Neural progenitor cell (in vitro differentiated cells): ENCODE results near the gene DARS1. TPM values are rescaled to one million over a fixed set of nuclear protein-coding genes. Genes with fewer than 3 reads are reported as not detected.

Source experiments
- DNase-seq: peaks from one replicate; pipeline ENCODE4 v3.0.0-alpha.2; 2016; ENCODE audit warnings: low spot score
- H2AFZ ChIP-seq: fragments of 200-600 bp; sonication (generic); replicated peaks from 2 replicates; pipeline ENCODE4 v1.6.1; 2016; ENCODE audit warnings: antibody characterized with exemption
- H3F3A ChIP-seq: fragments of 200-600 bp; sonication (generic); 2 replicates; pipeline ENCODE4 v1.6.1; 2016; ENCODE audit warnings: antibody characterized with exemption, low read depth
- H3K27ac ChIP-seq: fragments of 200-600 bp; sonication (generic); 2 replicates; pipeline ENCODE4 v1.5.1; 2016; ENCODE audit warnings: mild to moderate bottlenecking
- H3K27me3 ChIP-seq: fragments of 200-600 bp; sonication (generic); 2 replicates; pipeline ENCODE4 v1.6.1; 2016; ENCODE audit warnings: mild to moderate bottlenecking, moderate library complexity
- H3K36me3 ChIP-seq: fragments of 200-600 bp; sonication (generic); 2 replicates; pipeline ENCODE4 v1.5.1; 2016
- H3K4me1 ChIP-seq: fragments of 200-600 bp; sonication (generic); 2 replicates; pipeline ENCODE4 v1.6.1; 2016; ENCODE audit warnings: mixed run types
- H3K4me2 ChIP-seq: fragments of 200-600 bp; sonication (generic); 2 replicates; pipeline ENCODE4 v1.6.1; 2016
- H3K4me3 ChIP-seq: fragments of 200-600 bp; sonication (generic); 2 replicates; pipeline ENCODE4 v1.5.1; 2016
- H3K79me2 ChIP-seq: fragments of 200-600 bp; sonication (generic); 2 replicates; pipeline ENCODE4 v1.6.1; 2016; ENCODE audit warnings: low read depth
- H3K9ac ChIP-seq: fragments of 200-600 bp; sonication (generic); 2 replicates; pipeline ENCODE4 v1.6.1; 2016
- H3K9me3 ChIP-seq: fragments of 200-600 bp; sonication (generic); 2 replicates; pipeline ENCODE4 v1.5.1; 2016; ENCODE audit warnings: low read depth
- H4K20me1 ChIP-seq: fragments of 200-600 bp; sonication (generic); 2 replicates; pipeline ENCODE4 v1.6.1; 2016; ENCODE audit warnings: low read depth
- H3K27ac Mint-ChIP-seq: 3 replicates; pipeline ENCODE4 v1.8.0; 2021; ENCODE audit warnings: mixed read lengths
- H3K27me3 Mint-ChIP-seq: 2 replicates; pipeline ENCODE4 v1.8.0; 2022; ENCODE audit warnings: low read depth, mild to moderate bottlenecking, inconsistent platforms, moderate library complexity, mixed read lengths; ENCODE audit not compliant: insufficient read depth
- H3K36me3 Mint-ChIP-seq: 3 replicates; pipeline ENCODE4 v1.8.0; 2021; ENCODE audit warnings: mixed read lengths
- H3K4me1 Mint-ChIP-seq: 3 replicates; pipeline ENCODE4 v1.8.0; 2021; ENCODE audit warnings: mixed read lengths
- H3K4me3 Mint-ChIP-seq: 3 replicates; pipeline ENCODE4 v1.8.0; 2021; ENCODE audit warnings: mild to moderate bottlenecking, moderate library complexity, mixed read lengths
- H3K9me3 Mint-ChIP-seq: 3 replicates; pipeline ENCODE4 v1.8.0; 2020; ENCODE audit warnings: mixed read lengths
- CTCF ChIP-seq: fragments of 200-600 bp; sonication (generic); IDR thresholded peaks from 2 replicates; pipeline ENCODE4 v1.5.1; 2017; ENCODE audit warnings: antibody characterized with exemption, mild to moderate bottlenecking
- EZH2 ChIP-seq: fragments of 200-600 bp; sonication (generic); IDR thresholded peaks from 2 replicates; pipeline ENCODE4 v1.6.1; 2017; ENCODE audit warnings: antibody characterized with exemption, mild to moderate bottlenecking, moderate library complexity
- EZH2phosphoT487 ChIP-seq: fragments of 200-600 bp; sonication (generic); IDR thresholded peaks from 2 replicates; pipeline ENCODE4 v1.6.1; 2017; ENCODE audit warnings: antibody characterized with exemption
- total RNA-seq: library from RNA; depleted of rRNA; stranded (reverse); fragments of >200 nt; gene quantifications from 2 replicates; pipeline ENCODE4 v1.2.3, GENCODE V29; 2015; ENCODE audit warnings: low replicate concordance

DARS1 gene
- total RNA-seq, 1 donor from 2014 or later, result 227 TPM

GRCh38 chr2:136032192-136032591 is 46.8 kb upstream of the DARS1 start:
- Mint-ChIP-seq H3K36me3 (peaks cover 1% of the 10 kb centered on the region), H3K27me3 (peaks cover 10% of the 10 kb centered on the region), H3K4me1 (peaks cover 65% of the 10 kb centered on the region), H3K9me3 (peaks cover 4% of the 10 kb centered on the region), H3K4me3 (no peak overlapping the region), H3K27ac (no peak overlapping the region)
- H3K79me2 ChIP-seq, result no peaks in the 10 kb centered on the region
- no peak overlapping the region for H3K4me3 ChIP-seq
- no peaks in the 10 kb centered on the region for H3K9me3 ChIP-seq
- no peaks in the 10 kb centered on the region for H3K4me1 ChIP-seq
- no peaks in the 10 kb centered on the region for H3K27me3 ChIP-seq
- H3K27ac ChIP-seq, result no peak overlapping the region
- H3K36me3 ChIP-seq, result no peaks in the 10 kb centered on the region
- no peak for DNase-seq
- H2AFZ ChIP-seq, result no peak overlapping the region
- no peak for TF ChIP-seq EZH2
- TF ChIP-seq EZH2phosphoT487, result no peak
- TF ChIP-seq CTCF, result no peak
- H3F3A ChIP-seq, result no peaks in the 10 kb centered on the region
- no peak overlapping the region for H3K4me2 ChIP-seq
- no peak overlapping the region for H3K9ac ChIP-seq
- no peaks in the 10 kb centered on the region for H4K20me1 ChIP-seq

- no peak for DNase-seq
- H3K4me3 ChIP-seq, result no peak overlapping the region
- H3K79me2 ChIP-seq, result no peaks in the 10 kb centered on the region
- H3K4me1 ChIP-seq, result no peaks in the 10 kb centered on the region
- no peak overlapping the region for H3K27ac ChIP-seq
- Mint-ChIP-seq H3K36me3 (peaks cover 1% of the 10 kb centered on the region), H3K27me3 (peaks cover 11% of the 10 kb centered on the region), H3K9me3 (peaks cover 2% of the 10 kb centered on the region), H3K4me1 (peaks cover 70% of the 10 kb centered on the region), H3K27ac (peak overlapping the region; percentile 11), H3K4me3 (no peak overlapping the region)
- H3K9ac ChIP-seq, result no peak overlapping the region
- no peaks in the 10 kb centered on the region for H3F3A ChIP-seq
- TF ChIP-seq EZH2 (no peak), EZH2phosphoT487 (no peak), CTCF (no peak)
- H3K4me2 ChIP-seq, result no peak overlapping the region
- H3K9me3 ChIP-seq, result no peaks in the 10 kb centered on the region
- no peak overlapping the region for H2AFZ ChIP-seq
- no peaks in the 10 kb centered on the region for H4K20me1 ChIP-seq
- H3K36me3 ChIP-seq, result no peaks in the 10 kb centered on the region
- H3K27me3 ChIP-seq, result peaks cover 2% of the 10 kb centered on the region
These were observed 46.3 kb upstream of the DARS1 start for GRCh38 chr2:136031711-136032110.

- Histone ChIP-seq H3K79me2 (no peaks in the 10 kb centered on the region), H3K4me1 (peaks cover 6% of the 10 kb centered on the region), H3K27ac (no peak overlapping the region), H4K20me1 (no peaks in the 10 kb centered on the region), H2AFZ (no peak overlapping the region), H3K4me2 (no peak overlapping the region), H3K9ac (no peak overlapping the region), H3F3A (peaks cover 7% of the 10 kb centered on the region), H3K36me3 (no peaks in the 10 kb centered on the region), H3K4me3 (no peak overlapping the region), H3K27me3 (peaks cover 11% of the 10 kb centered on the region), H3K9me3 (no peaks in the 10 kb centered on the region)
- no peak for TF ChIP-seq EZH2phosphoT487
- TF ChIP-seq EZH2, result no peak
- TF ChIP-seq CTCF, result no peak
- Mint-ChIP-seq H3K27ac (peak overlapping the region; percentile 80), H3K4me1 (peaks cover 69% of the 10 kb centered on the region), H3K4me3 (no peak overlapping the region), H3K36me3 (peaks cover 1% of the 10 kb centered on the region), H3K9me3 (peaks cover 2% of the 10 kb centered on the region), H3K27me3 (peaks cover 12% of the 10 kb centered on the region)
- no peak for DNase-seq
These were observed 45.0 kb upstream of the DARS1 start for GRCh38 chr2:136030406-136030805.
